Hepatocyte (in vitro differentiated cells): ENCODE data around the gene LRMDA.

ENCODE experiments used
- EZH2 ChIP-seq: fragments of 200-600 bp; sonication (generic); IDR thresholded peaks from 2 replicates; pipeline ENCODE4 v1.6.1; 2016; ENCODE audit warnings: antibody characterized with exemption, mild to moderate bottlenecking, borderline replicate concordance
- EZH2phosphoT487 ChIP-seq: fragments of 200-600 bp; sonication (generic); IDR thresholded peaks from one replicate; pipeline ENCODE4 v1.6.1; 2018; ENCODE audit warnings: antibody characterized with exemption, mild to moderate bottlenecking, low read depth, moderate library complexity; ENCODE audit not compliant: unreplicated experiment, severe bottlenecking

DNA sequence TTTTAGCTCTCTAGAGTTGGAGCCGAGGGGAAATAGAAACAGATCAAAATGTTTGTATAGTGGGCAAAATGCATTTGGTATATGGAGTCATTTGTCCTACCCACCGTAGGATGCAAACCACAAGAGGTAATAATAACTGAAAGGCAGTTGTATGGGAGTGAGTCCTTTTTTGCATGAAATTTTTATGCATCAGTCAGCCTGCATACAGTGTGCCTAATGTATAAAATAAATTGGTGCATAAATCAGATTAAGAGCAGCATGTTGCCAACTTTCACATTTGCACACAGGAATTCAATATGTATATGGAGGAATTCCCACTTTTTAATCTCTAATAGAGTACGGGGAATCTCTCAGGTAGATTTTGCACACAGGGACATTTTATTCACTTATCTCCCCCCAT lies 262.8 kb downstream of the LRMDA start:
- TF ChIP-seq EZH2 (no peak), EZH2phosphoT487 (no peak)
